Panc1 (cell line): ENCODE data around the gene GALNT16.

Source experiments
- CTCF ChIP-seq: fragments of 450-650 bp; IDR thresholded peaks from 2 replicates; pipeline ENCODE4 v1.5.1; 2017; ENCODE audit warnings: mild to moderate bottlenecking
- POLR2AphosphoS5 ChIP-seq: IDR thresholded peaks from 2 replicates; pipeline ENCODE4 v1.6.1; 2012; ENCODE audit warnings: mild to moderate bottlenecking, low read depth, low read length, moderate library complexity
- REST ChIP-seq, 2 experiments: IDR thresholded peaks; 2 replicates each; pipeline ENCODE4 v1.6.1; 2011 to 2012; ENCODE audit warnings: low read depth in 2 of 2, control low read depth in 1 of 2, low read length in 1 of 2, mild to moderate bottlenecking in 1 of 2, moderate library complexity in 1 of 2; ENCODE audit not compliant: insufficient read depth in 1 of 2
- SIN3A ChIP-seq: IDR thresholded peaks from 2 replicates; pipeline ENCODE4 v1.6.1; 2012; ENCODE audit warnings: low read depth, mild to moderate bottlenecking, low read length, moderate library complexity, borderline replicate concordance; ENCODE audit not compliant: insufficient read depth
- TCF7L2 ChIP-seq: IDR thresholded peaks from 2 replicates; pipeline ENCODE4 v1.6.1; 2011; ENCODE audit warnings: mild to moderate bottlenecking, low read depth, low read length, inconsistent platforms

DNA sequence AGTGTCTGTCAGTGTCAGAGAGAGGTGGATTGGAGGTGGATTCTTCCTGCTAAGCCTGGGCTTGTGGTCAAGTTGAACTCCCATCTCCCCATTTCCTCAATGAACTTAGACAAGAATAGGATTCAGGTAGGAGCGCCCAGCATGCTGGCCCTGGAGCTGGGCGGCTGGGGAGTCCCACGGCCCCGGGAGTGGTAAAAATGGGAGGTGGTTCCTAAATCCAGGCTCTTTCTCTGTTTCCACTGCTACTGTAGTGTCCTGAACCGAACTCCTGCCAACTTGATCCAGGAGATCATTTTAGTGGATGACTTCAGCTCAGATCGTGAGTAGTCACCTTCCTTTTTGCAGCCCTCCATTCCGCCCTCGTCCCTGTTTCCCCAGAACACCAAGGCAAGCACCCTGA, 65.1 kb downstream of the GALNT16 start:
- TF ChIP-seq POLR2AphosphoS5 (no peak), CTCF (no peak), REST (IDR thresholded peaks at IDR 0.05; ENCODE audit: insufficient read depth in 1 of 2, low read depth in 2 of 2, low read length in 1 of 2) (no peak), SIN3A (no peak), TCF7L2 (no peak)
